Endometrial microvascular endothelial cells (primary cell): Measurements from ENCODE around the gene CERKL. TPM values are rescaled to one million over a fixed set of nuclear protein-coding genes. Genes with fewer than 3 reads are reported as not detected.

Experiments used
- in situ Hi-C: cut with HindIII; loops from 2 replicates; pipeline ENCODE4 v1.10.0; 2017; ENCODE audit warnings: low sequenced_read_pairs, low pct_unique_long_range_greater_than_20kb; ENCODE audit errors: inconsistent ontology term
- total RNA-seq: library from RNA; depleted of rRNA; stranded (reverse); fragments of >200 nt; gene quantifications from one replicate; pipeline ENCODE4 v1.2.3, GENCODE V29; 2015; ENCODE audit errors: inconsistent ontology term

Gene CERKL
- total RNA-seq, 1 donor from 2014 or later: not detected

GRCh38 chr2:181679544-181679979, 22.7 kb upstream of the CERKL start:
- in situ Hi-C loops: no loop called here

GRCh38 chr2:181678861-181679543, 22.1 kb upstream of the CERKL start:
- in situ Hi-C loops: no loop called here

- in situ Hi-C loops: no loop called here
Measured at GRCh38 chr2:181677912-181678586, 21.1 kb upstream of the CERKL start.

- in situ Hi-C loops: no loop called here
Measured at GRCh38 chr2:181675254-181675653, 18.3 kb upstream of the CERKL start.

GRCh38 chr2:181674461-181674860, 17.6 kb upstream of the CERKL start:
- in situ Hi-C loops: no loop called here

- in situ Hi-C loops: no loop called here
Measured at GRCh38 chr2:181673173-181673572, 16.3 kb upstream of the CERKL start.

GRCh38 chr2:181672255-181673008, 15.5 kb upstream of the CERKL start:
- in situ Hi-C loops: no loop called here

- in situ Hi-C loops: no loop called here
Measured at GRCh38 chr2:181670632-181671031, 13.7 kb upstream of the CERKL start.

- in situ Hi-C loops: no loop called here
Measured at GRCh38 chr2:181667234-181667633, 10.3 kb upstream of the CERKL start.

- in situ Hi-C loops: no loop called here
Measured at GRCh38 chr2:181662287-181662686, 5.4 kb upstream of the CERKL start.

GRCh38 chr2:181660181-181660580, 3.3 kb upstream of the CERKL start:
- in situ Hi-C loops: no loop called here

GRCh38 chr2:181658444-181658843, 1.5 kb upstream of the CERKL start:
- in situ Hi-C loops: no loop called here

- in situ Hi-C loops: no loop called here
Measured at GRCh38 chr2:181657379-181657778, 474 bp upstream of the CERKL start.

- in situ Hi-C loops: no loop called here
Measured at GRCh38 chr2:181655519-181655918, 1.4 kb downstream of the CERKL start.

- in situ Hi-C loops: no loop called here
Measured at GRCh38 chr2:181649436-181649979, 7.4 kb downstream of the CERKL start.

GRCh38 chr2:181648478-181649155, 8.3 kb downstream of the CERKL start:
- in situ Hi-C loops: no loop called here

- in situ Hi-C loops: no loop called here
Measured at GRCh38 chr2:181646415-181646987, 10.4 kb downstream of the CERKL start.

GRCh38 chr2:181643151-181643550, 13.8 kb downstream of the CERKL start:
- in situ Hi-C loops: no loop called here

GRCh38 chr2:181642086-181642485, 14.8 kb downstream of the CERKL start:
- in situ Hi-C loops: no loop called here
